Measurements from ENCODE around the gene SH3RF3.

The SH3RF3 gene

DNA sequence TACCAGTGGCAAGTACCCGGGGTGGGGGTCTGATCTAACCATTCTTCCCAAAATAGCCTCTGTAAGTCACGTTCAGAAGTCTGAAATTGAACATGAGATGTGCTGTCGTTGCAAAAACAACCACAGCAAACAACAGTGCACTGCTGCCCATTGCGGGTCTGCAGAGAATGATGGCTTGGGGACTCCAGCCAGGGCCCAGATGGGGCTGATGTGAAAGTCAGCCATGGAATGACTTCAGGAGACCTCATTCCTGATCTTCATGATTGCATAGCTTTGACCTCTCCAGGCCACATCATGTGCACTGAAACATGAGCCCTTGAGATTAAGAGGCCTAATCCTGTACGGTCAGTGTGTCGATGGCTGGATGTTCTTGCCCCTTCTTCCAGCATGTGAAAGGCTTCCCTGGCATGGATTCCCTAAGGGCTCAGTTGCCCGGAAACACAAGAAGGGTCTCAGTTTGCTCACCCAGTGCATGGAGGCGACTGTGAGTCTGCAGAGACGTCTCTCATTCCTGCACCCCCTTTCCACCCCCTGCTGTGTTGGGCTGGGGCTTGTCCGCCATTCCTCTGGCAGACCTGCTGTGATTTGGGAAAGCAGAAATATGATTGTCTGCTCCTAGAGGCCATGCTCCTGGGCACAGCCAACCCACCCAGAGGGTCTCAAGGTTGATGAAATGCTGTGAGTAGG is 293.2 kb downstream of the SH3RF3 start:
- H3K4me3 ChIP-seq (ENCODE audit: low read depth, low read length) = no peak overlapping the region
- DNase-seq (ENCODE audit: low read depth) = no peak
- TF ChIP-seq, protein P1, sequence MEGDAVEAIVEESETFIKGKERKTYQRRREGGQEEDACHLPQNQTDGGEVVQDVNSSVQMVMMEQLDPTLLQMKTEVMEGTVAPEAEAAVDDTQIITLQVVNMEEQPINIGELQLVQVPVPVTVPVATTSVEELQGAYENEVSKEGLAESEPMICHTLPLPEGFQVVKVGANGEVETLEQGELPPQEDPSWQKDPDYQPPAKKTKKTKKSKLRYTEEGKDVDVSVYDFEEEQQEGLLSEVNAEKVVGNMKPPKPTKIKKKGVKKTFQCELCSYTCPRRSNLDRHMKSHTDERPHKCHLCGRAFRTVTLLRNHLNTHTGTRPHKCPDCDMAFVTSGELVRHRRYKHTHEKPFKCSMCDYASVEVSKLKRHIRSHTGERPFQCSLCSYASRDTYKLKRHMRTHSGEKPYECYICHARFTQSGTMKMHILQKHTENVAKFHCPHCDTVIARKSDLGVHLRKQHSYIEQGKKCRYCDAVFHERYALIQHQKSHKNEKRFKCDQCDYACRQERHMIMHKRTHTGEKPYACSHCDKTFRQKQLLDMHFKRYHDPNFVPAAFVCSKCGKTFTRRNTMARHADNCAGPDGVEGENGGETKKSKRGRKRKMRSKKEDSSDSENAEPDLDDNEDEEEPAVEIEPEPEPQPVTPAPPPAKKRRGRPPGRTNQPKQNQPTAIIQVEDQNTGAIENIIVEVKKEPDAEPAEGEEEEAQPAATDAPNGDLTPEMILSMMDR (IDR thresholded peaks at IDR 0.05; ENCODE audit: control insufficient read depth, extremely low read depth, insufficient read depth) = no peak

DNA sequence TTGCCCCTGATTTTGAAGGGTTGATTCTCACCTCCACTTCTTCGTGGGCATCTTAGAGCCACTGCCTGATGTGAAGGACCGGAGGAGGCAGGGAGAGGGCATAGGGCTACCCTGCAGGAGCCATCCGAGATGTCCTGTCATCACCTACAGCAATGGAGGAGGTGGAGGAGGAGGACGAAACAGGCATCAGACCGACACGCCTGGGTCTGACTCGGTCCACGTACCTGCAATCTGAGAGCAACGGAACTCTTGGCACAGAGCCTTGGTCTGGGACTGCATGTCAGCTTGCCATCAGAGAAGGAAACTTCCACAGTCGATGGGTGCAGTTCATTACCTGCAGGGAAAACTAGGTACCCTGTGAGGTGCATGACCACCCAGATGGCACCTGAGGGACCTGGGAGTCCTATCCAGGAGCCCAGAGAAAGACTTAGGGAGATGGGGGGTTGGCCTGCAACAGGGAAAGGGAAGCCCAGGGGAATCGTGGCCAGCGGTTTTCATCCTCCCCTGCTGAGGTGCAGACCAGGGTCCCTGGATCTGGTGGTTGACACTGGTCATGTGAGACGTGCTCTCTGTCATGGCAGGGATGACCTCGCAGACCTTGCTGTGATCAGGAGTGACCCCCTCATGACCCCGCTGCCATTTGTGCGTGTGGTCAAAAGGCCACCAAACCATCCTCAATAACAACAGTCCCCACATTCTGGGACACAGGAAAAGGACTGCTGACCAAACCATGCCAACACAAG is 293.9 kb downstream of the SH3RF3 start:
- TF ChIP-seq, protein P1 (IDR thresholded peaks at IDR 0.05; ENCODE audit: control insufficient read depth, extremely low read depth, insufficient read depth) = no peak
- H3K4me3 ChIP-seq (ENCODE audit: low read depth, low read length) = no peak overlapping the region
- DNase-seq (ENCODE audit: low read depth) = no peak

DNA sequence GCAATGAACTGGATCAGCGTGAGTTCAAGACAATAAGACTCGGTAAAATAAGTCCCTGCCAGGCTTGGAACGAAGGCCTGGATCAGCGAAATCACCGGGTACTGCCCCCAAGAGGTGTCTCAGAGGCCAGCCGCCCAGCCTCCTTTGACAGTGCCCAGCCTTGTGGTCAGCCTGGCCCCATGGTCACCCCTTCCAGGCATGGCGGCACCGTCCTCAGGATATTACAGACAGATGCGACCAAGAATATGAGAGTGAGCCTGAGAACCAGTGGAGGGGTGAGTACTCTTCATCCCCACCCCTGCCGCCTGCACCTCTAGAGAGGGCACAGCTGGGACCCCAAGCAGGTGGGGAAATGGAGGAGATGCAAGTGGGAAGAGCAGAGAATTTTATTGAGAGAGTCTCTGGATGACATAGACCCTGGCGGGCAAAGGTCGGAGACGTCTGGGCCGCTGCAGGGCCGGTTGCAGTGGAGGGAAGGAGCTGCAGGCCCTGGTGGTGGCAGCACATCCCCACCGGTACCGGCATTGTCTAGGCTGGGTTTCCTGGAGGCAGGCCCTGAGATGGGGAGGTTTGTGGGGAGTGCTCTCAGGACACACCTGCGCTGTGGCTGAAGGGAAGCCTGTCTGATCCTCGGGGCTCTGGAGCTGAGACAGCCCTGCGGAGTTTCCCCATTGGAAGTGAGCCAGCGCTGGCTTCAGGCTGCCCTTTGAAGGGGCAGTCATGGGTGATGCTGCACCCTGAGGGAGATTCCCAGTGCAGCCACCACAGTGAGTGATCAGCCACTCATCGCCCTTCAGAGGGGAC is 294.8 kb downstream of the SH3RF3 start:
- TF ChIP-seq, protein P1 (IDR thresholded peaks at IDR 0.05; ENCODE audit: control insufficient read depth, extremely low read depth, insufficient read depth) = no peak
- no peak overlapping the region for H3K4me3 ChIP-seq (ENCODE audit: low read depth, low read length)
- no peak for DNase-seq (ENCODE audit: low read depth)

DNA sequence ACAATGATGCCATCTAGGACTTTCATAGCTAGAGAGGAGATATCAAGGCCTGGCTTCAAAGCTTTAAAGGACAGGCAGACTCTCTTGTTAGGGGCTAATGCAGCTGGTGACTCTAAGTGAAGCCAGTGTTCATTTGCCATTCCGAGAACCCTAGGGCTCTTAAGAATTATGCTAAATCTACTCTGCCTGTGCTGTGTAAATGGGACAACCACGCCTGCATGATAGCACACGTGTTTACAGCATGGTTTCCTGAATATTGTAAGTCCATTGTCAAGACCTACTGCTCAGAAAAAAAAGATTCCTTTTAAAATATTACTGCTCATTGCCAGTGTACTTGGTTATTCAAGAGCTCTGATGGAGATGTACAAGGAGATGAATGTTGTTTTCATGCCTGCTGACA is 296.4 kb downstream of the SH3RF3 start:
- TF ChIP-seq, protein P1 (IDR thresholded peaks at IDR 0.05; ENCODE audit: control insufficient read depth, extremely low read depth, insufficient read depth) = no peak
- DNase-seq (ENCODE audit: low read depth) = no peak
- H3K4me3 ChIP-seq (ENCODE audit: low read depth, low read length) = no peak overlapping the region

DNA sequence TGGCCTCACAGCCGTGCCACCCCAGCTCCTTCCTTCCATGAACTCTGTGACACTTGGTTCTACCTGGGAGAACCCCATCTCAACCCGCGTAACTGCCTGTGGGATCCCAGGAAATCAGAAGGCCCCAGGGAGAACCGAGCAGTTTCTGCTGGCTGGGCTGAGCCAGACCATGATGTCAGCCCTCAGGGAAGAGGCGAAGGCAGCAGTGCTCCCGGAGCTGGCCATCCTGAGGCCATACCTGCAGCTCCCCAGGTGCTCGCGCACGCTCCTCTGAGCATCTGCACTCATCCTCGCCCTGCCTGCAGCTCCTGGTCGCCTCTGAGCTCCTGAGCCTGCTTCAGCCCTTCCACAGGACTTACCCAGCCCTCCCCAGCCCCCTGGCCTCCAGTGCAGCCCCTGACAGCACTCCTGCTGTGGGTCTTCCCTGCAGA is 298.7 kb downstream of the SH3RF3 start:
- no peak overlapping the region for H3K4me3 ChIP-seq (ENCODE audit: low read depth, low read length)
- DNase-seq (ENCODE audit: low read depth) = no peak
- TF ChIP-seq, protein P1 (IDR thresholded peaks at IDR 0.05; ENCODE audit: control insufficient read depth, extremely low read depth, insufficient read depth) = no peak

DNA sequence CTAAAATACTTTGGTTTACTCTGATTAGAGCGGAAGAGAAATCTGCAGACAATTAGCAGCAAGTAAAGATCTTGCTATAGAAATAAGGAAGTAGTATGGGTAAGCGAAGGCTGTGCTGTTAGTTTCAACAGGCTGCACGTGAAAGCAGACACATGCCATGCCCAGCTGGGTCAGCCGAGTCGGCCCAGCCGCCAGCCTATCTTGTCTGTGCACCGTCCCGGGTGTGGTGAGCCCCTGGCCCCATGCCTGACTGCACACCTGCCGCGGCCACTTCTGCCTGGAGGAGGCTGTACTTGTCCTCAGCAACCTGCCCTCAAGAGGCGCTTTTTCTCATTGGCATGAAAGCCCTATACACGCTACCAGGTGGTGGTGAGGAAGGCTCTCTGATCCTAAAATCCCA is 299.3 kb downstream of the SH3RF3 start:
- no peak for DNase-seq (ENCODE audit: low read depth)
- H3K4me3 ChIP-seq (ENCODE audit: low read depth, low read length) = no peak overlapping the region
- TF ChIP-seq, protein P1 (IDR thresholded peaks at IDR 0.05; ENCODE audit: control insufficient read depth, extremely low read depth, insufficient read depth) = no peak
